HepG2 (cell line): ENCODE measurements around the gene CKAP2. TPM values are rescaled to one million over a fixed set of nuclear protein-coding genes. Genes with fewer than 3 reads are reported as not detected.

Experiments used
- ARNTL ChIP-seq: sonication (generic); formaldehyde crosslinking; IDR thresholded peaks from 2 replicates; pipeline ENCODE4 v1.4.0; 2020; ENCODE audit warnings: mild to moderate bottlenecking, missing genetic modification reagents
- CENPBD1 ChIP-seq: sonication (generic); formaldehyde crosslinking; IDR thresholded peaks from 2 replicates; pipeline ENCODE4 v1.8.0; 2022; ENCODE audit warnings: missing genetic modification reagents, low read depth, mild to moderate bottlenecking, borderline replicate concordance
- DMTF1 ChIP-seq: sonication (generic); formaldehyde crosslinking; IDR thresholded peaks from 2 replicates; pipeline ENCODE4 v1.4.0; 2020; ENCODE audit warnings: mild to moderate bottlenecking, missing genetic modification reagents
- DPF2 ChIP-seq: sonication (generic); formaldehyde crosslinking; IDR thresholded peaks from 2 replicates; pipeline ENCODE4 v1.4.0; 2020; ENCODE audit warnings: mild to moderate bottlenecking, low read depth, missing genetic modification reagents, borderline replicate concordance
- FOSL1 ChIP-seq: sonication (generic); formaldehyde crosslinking; IDR thresholded peaks from 2 replicates; pipeline ENCODE4 v1.9.0; 2021; ENCODE audit warnings: missing genetic modification reagents, borderline replicate concordance
- FOXA1 ChIP-seq, 2 experiments: fragments of 450-650 bp in 1 of 2; sonication (generic) in 1 of 2; formaldehyde crosslinking in 1 of 2; IDR thresholded peaks; 2 replicates each; pipeline versions ENCODE4 v1.4.0 to v1.6.1; 2016 to 2020; ENCODE audit warnings: missing genetic modification reagents in 1 of 2
- KLF15 ChIP-seq: sonication (generic); formaldehyde crosslinking; IDR thresholded peaks from 2 replicates; pipeline ENCODE4 v1.8.1; 2023; ENCODE audit warnings: borderline replicate concordance, mild to moderate bottlenecking, inconsistent platforms, missing genetic modification reagents, mixed read lengths
- PAF1 ChIP-seq: IDR thresholded peaks from 2 replicates; pipeline ENCODE4 v1.6.1; 2016; ENCODE audit warnings: missing genetic modification reagents, missing compliant biosample characterization
- SALL1 ChIP-seq: sonication (generic); formaldehyde crosslinking; IDR thresholded peaks from 2 replicates; pipeline ENCODE4 v1.8.0; 2022; ENCODE audit warnings: mild to moderate bottlenecking, missing genetic modification reagents
- SAP130 ChIP-seq: IDR thresholded peaks from 2 replicates; pipeline ENCODE4 v1.6.1; 2016; ENCODE audit warnings: low read depth
- SNAPC2 ChIP-seq: sonication (generic); formaldehyde crosslinking; IDR thresholded peaks from 2 replicates; pipeline ENCODE4 v1.8.1; 2022; ENCODE audit warnings: mild to moderate bottlenecking, missing genetic modification reagents
- ZBTB20 ChIP-seq: sonication (generic); formaldehyde crosslinking; IDR thresholded peaks from 2 replicates; pipeline ENCODE4 v1.8.1; 2023; ENCODE audit warnings: missing genetic modification reagents, low read depth, mild to moderate bottlenecking, borderline replicate concordance
- ZNF121 ChIP-seq: sonication (generic); formaldehyde crosslinking; IDR thresholded peaks from 2 replicates; pipeline ENCODE4 v1.5.0; 2020; ENCODE audit warnings: mild to moderate bottlenecking, missing genetic modification reagents
- ZNF17 ChIP-seq: sonication (generic); formaldehyde crosslinking; IDR thresholded peaks from 2 replicates; pipeline ENCODE4 v1.5.0; 2020; ENCODE audit warnings: mild to moderate bottlenecking, missing genetic modification reagents
- ZNF558 ChIP-seq: sonication (generic); formaldehyde crosslinking; IDR thresholded peaks from 2 replicates; pipeline ENCODE4 v1.9.0; 2022; ENCODE audit warnings: mild to moderate bottlenecking, missing genetic modification reagents, borderline replicate concordance
- ZNF672 ChIP-seq: sonication (generic); formaldehyde crosslinking; IDR thresholded peaks from 2 replicates; pipeline ENCODE4 v1.8.1; 2022; ENCODE audit warnings: missing genetic modification reagents
- ZNF724P ChIP-seq: sonication (generic); formaldehyde crosslinking; IDR thresholded peaks from 2 replicates; pipeline ENCODE4 v1.8.0; 2022; ENCODE audit warnings: missing genetic modification reagents, borderline replicate concordance
- ZNF775 ChIP-seq: sonication (generic); formaldehyde crosslinking; IDR thresholded peaks from 2 replicates; pipeline ENCODE4 v1.4.0; 2020; ENCODE audit warnings: missing genetic modification reagents, mild to moderate bottlenecking, moderate library complexity, borderline replicate concordance
- ZNF790 ChIP-seq: sonication (generic); formaldehyde crosslinking; IDR thresholded peaks from 2 replicates; pipeline ENCODE4 v1.8.0; 2022; ENCODE audit warnings: missing genetic modification reagents, mild to moderate bottlenecking, borderline replicate concordance
- ZSCAN22 ChIP-seq: sonication (generic); formaldehyde crosslinking; IDR thresholded peaks from 2 replicates; pipeline ENCODE4 v1.4.0; 2020; ENCODE audit warnings: mild to moderate bottlenecking, missing genetic modification reagents
- polyA plus RNA-seq, 8 experiments: library from polyadenylated mRNA; depleted of rRNA in 3 of 8; stranded (reverse) in 7 of 8; unstranded in 1 of 8; fragments of >200 nt; fragmentation: Illumina TruSeq in 4 of 8; extraction: Trizol in 4 of 8; gene quantifications; 2 replicates each; pipeline versions ENCODE4 v1.2.1 to v1.2.3, GENCODE V29; 2011 to 2016; ENCODE audit warnings: low read depth in 4 of 8, missing spikeins in 1 of 8, mixed read lengths in 1 of 8; ENCODE audit not compliant: insufficient read depth in 1 of 8
- total RNA-seq, 5 experiments: library from RNA; depleted of rRNA; stranded (reverse); fragments of >200 nt; fragmentation: Illumina TruSeq; extraction: Trizol; gene quantifications; 2 replicates each; pipeline ENCODE4 v1.2.3, GENCODE V29; 2016; ENCODE audit warnings: low read depth in 1 of 5
- TF ChIP-seq, protein P1 (sequence below): sonication (generic); formaldehyde crosslinking; IDR thresholded peaks from 2 replicates; pipeline ENCODE4 v1.5.0; 2020; ENCODE audit warnings: missing genetic modification reagents, mild to moderate bottlenecking, borderline replicate concordance
- TF ChIP-seq, protein P2 (sequence below): IDR thresholded peaks from 2 replicates; pipeline ENCODE4 v1.6.1; 2016; ENCODE audit warnings: mild to moderate bottlenecking, missing biosample characterization, missing genetic modification reagents
- TF ChIP-seq, protein P3 (sequence below): sonication (generic); formaldehyde crosslinking; IDR thresholded peaks from 2 replicates; pipeline ENCODE4 v1.4.0; 2020; ENCODE audit warnings: mild to moderate bottlenecking, missing genetic modification reagents

CKAP2 gene
- total and polyA plus RNA-seq, 2 of the 13 experiments (the other 11 are each of a cell fraction or from before 2014, with no cell fraction given) = 6.7 to 40.3 TPM

- TF ChIP-seq, protein P1, sequence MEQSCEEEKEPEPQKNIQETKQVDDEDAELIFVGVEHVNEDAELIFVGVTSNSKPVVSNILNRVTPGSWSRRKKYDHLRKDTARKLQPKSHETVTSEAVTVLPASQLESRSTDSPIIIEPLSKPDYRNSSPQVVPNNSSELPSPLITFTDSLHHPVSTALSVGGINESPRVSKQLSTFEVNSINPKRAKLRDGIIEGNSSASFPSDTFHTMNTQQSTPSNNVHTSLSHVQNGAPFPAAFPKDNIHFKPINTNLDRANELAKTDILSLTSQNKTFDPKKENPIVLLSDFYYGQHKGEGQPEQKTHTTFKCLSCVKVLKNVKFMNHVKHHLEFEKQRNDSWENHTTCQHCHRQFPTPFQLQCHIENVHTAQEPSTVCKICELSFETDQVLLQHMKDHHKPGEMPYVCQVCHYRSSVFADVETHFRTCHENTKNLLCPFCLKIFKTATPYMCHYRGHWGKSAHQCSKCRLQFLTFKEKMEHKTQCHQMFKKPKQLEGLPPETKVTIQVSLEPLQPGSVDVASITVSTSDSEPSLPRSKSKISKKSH = 0 out of 2 replicates have a peak, but pooled peaks have one; percentile 62
- TF ChIP-seq SNAPC2 (CRISPR knock-in tag) = 0 out of 2 replicates have a peak, but pooled peaks have one; percentile 73
- TF ChIP-seq KLF15 = peak; percentile 47; the same call in 1 of the 2 replicates
- TF ChIP-seq ARNTL (CRISPR knock-in tag) = no peak
- peak; percentile 59; the same call in 1 of the 2 replicates for TF ChIP-seq ZBTB20
- 0 out of 2 replicates have a peak, but pooled peaks have one; percentile 65 for TF ChIP-seq ZNF17 (CRISPR knock-in tag)
- TF ChIP-seq, protein P2, sequence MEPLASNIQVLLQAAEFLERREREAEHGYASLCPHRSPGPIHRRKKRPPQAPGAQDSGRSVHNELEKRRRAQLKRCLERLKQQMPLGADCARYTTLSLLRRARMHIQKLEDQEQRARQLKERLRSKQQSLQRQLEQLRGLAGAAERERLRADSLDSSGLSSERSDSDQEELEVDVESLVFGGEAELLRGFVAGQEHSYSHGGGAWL (CRISPR knock-in tag) = no peak
- peak; percentile 30; the same call in 1 of the 2 replicates for TF ChIP-seq ZNF121 (CRISPR knock-in tag)
- no peak for TF ChIP-seq PAF1 (CRISPR knock-in tag)
- no peak for TF ChIP-seq ZNF790
- TF ChIP-seq ZNF775 (CRISPR knock-in tag) = no peak
- TF ChIP-seq ZSCAN22 (CRISPR knock-in tag) = no peak
- peak; percentile 83 for TF ChIP-seq SAP130 (CRISPR knock-in tag)
- peak; percentile 79; the same call in 1 of the 2 replicates for TF ChIP-seq ZNF558 (CRISPR knock-in tag)
- TF ChIP-seq, protein P3, sequence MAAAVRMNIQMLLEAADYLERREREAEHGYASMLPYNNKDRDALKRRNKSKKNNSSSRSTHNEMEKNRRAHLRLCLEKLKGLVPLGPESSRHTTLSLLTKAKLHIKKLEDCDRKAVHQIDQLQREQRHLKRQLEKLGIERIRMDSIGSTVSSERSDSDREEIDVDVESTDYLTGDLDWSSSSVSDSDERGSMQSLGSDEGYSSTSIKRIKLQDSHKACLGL (CRISPR knock-in tag) = peak; percentile 85
- TF ChIP-seq SALL1 (CRISPR knock-in tag) = peak; percentile 74
- no peak for TF ChIP-seq FOXA1 (IDR thresholded peaks at IDR 0.05)
- TF ChIP-seq FOXA1 (CRISPR knock-in tag; IDR thresholded peaks at IDR 0.05) = peak; percentile 48
- TF ChIP-seq ZNF724P = no peak; the same call in 1 of the 2 replicates
- no peak for TF ChIP-seq DMTF1 (CRISPR knock-in tag)
- no peak for TF ChIP-seq FOSL1 (CRISPR knock-in tag)
- TF ChIP-seq CENPBD1 (CRISPR knock-in tag) = no peak
- TF ChIP-seq DPF2 (CRISPR knock-in tag) = no peak
- TF ChIP-seq ZNF672 (CRISPR knock-in tag) = peak; percentile 54; the same call in 1 of the 2 replicates
These were observed at the start of gene CKAP2 (continued) for GRCh38 chr13:52454820-52455676.
